Measurements from ENCODE around the gene CLDN6. TPM values are rescaled to one million over a fixed set of nuclear protein-coding genes. Genes with fewer than 3 reads are reported as not detected.

The CLDN6 gene, protein sequence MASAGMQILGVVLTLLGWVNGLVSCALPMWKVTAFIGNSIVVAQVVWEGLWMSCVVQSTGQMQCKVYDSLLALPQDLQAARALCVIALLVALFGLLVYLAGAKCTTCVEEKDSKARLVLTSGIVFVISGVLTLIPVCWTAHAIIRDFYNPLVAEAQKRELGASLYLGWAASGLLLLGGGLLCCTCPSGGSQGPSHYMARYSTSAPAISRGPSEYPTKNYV
- not detected in 2 replicates for total RNA-seq

DNA sequence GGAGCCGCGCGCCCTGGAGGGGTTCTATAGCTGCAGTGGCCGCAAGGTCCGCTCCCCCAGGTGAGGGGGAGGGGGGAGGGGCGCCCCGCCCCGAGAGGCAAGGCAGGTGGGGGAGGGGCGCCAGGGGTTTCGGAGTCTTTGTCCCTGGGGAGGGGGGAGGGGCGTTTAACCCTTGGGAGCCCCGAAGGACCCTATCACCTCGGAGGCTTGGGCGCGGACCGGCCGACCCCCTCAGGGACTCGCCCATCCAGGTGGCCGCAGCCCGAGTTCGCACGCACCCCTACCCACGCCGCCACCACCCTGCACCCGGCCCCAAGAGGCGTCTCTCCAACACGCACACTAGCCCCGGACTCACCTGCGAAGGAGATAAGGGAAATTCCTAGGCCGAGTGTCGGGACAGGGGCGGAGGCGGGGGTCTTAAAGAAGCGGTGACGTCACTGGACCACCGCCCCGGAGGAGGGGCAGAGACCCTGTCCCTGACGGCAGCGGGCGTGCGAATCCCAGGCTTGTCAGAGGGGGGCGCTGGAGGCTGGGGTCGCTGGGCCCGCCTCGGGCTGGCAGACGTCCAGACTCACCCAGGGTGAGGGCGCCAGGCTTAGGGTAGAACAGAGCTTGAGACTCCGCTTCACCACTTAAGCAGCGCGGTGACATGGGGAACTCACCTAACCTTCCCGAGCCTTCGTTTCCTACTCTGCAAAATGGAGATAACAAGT is at the start of gene CLDN6:
CLDN6 (minus strand) TSS at position 390 of the 713 bp plus-strand sequence. CDS start 2,162 bp downstream, outside the sequence.

GRCh38 chr16:3065069-3065741 is 47.2 kb upstream of the CLDN6 start, which contains the start of gene IL32:
IL32 (plus strand) TSS chr16:3065640; CDS start chr16:3065812, 172 bp downstream.

GRCh38 chr16:3045758-3046640 is 28.0 kb upstream of the CLDN6 start, which contains the start of gene MMP25:
MMP25 (plus strand) TSS chr16:3046561; CDS start chr16:3046918, 357 bp downstream.

DNA sequence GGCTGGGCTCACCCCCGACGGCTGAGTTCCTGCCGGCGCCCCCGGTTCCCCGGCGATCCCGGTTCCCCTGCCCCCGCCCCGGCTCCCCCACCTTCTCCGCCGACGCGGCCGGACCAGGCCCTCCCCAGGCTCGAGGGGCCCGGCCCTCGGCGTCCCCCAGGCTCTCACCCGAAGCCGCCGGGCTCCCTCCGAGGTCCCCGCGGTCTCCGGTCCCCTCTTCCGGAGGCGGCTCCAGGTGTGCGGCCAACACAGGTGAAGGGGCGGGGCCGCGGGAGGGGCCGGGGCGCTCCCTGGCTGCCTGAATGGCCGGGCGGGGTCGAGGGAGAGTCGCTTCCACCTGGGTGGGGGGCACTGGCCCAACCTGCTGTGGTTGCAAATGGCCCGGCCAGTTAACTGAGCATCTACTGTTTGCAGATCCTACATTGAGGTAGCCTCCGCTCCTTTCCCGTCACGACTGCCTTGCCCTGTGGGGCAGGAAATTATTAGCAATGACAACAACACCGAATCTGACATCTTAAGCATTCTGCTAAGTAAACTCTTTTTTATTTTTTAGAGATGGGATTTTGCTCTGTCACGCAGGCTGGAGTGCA is 18.8 kb upstream of the CLDN6 start, which contains the start of gene BICDL2:
BICDL2 (minus strand) TSS at position 219 of the 590 bp plus-strand sequence. CDS start 1,448 bp downstream, outside the sequence.

DNA sequence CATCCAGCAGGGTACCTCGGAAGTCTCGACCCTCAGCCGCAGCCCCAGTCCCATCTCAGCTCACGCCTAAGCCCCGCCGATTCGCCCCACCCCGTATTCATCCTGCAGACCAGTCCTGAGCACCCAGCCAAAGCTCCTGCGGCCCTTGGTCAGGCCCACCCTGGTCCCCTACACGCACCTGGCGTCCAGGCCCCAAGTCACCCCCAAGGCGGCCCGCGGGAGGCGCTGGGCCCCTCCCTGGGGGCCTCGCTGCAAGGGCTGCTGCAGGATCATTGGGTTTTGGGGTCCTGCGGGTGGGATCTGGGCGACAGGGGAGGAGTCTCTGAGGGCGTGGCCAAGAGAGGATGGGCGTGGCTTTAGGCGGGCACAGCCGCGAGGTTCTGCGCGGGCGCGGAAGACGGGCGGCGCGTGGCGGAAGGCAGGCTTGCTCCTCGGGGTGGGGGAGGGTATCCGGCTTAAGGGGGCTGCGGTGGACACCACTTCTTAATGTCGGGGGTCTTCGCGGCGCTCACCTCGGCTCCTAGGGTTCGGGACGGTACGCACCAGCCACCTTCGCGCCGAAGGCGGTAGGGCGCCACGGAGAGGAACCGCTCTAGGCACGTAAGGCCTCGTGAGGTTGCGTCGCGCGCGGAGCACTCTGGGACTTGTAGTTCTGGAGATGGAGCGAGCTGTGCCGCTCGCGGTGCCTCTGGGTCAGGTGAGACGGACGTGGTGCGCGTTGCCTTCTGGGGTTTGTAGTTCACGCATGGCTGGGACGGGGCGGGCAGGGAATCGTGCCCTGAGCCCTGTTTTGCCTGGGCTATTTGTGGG is 5.9 kb upstream of the CLDN6 start, which contains the start of the genes HCFC1R1 and THOC6:
HCFC1R1 (minus strand) TSS at position 274 of the 810 bp plus-strand sequence; CDS start at position 273, 1 bp downstream.
THOC6 (plus strand) TSS at position 367 of the 810 bp plus-strand sequence; CDS start at position 659, 292 bp downstream.

DNA sequence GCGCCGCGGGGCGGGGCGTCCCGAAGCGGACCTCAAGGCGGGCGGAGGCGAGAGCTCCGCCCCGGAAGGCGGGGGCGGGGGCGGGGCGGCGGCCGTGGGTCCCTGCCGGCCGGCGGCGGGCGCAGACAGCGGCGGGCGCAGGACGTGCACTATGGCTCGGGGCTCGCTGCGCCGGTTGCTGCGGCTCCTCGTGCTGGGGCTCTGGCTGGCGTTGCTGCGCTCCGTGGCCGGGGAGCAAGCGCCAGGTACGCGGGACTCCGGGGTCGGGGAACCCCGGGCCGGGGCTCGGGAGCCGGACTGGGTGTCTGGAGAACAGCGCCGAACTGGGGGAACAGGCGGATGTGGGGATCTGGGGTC is 2.2 kb upstream of the CLDN6 start, which contains the start of gene TNFRSF12A:
TNFRSF12A (plus strand) TSS at position 122 of the 357 bp plus-strand sequence; CDS start at position 152, 30 bp downstream.

DNA sequence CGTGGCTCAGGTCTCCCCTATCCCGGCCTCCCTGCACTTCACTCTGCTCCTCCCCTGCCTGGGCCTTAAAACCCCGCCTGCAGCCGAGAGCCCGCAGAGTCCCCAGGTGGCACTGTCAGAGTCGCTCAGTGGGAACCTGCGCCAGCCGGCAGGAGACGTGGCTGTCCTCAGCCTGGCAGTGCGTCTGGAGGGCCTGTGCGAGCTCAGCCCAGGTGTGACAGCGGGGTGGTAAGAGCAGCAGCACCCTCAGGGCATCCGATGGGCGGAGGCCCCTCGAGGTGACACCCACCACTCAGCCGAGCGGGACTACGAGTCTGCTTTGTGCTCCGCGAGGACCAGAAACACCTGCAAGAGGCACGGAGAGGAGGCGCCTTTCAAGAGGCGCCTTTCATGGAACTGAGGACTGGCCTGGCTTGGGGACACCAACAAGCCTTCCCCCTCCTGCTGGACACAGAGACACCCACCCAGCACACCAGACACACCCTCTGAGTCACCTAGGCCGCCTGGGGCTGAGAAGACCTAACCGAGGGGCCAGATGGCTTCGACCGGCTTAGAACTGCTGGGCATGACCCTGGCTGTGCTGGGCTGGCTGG is 5.1 kb downstream of the CLDN6 start, which contains the start of gene CLDN9:
CLDN9 (plus strand) TSS at position 96 of the 593 bp plus-strand sequence; CDS start at position 536, 440 bp downstream.

GRCh38 chr16:2980227-2981176 is 37.5 kb downstream of the CLDN6 start, which contains the start of gene PKMYT1:
PKMYT1 (minus strand) TSS chr16:2980446; CDS start chr16:2979657, 789 bp downstream.

GRCh38 chr16:2968738-2969544 is 49.0 kb downstream of the CLDN6 start, which contains the start of gene PAQR4:
PAQR4 (plus strand) TSS chr16:2969348; CDS start chr16:2969675, 327 bp downstream.

Small RNA genes lying within 50 kb of the gene (small RNA-seq; reads per million reads assigned to genes)
- 0.49 reads per million for gene LINC00514

Other genes starting within 250 kb of the CLDN6 start
- gene ELOB, start 240.9 kb downstream of the CLDN6 start, total RNA-seq: 129 and 133 TPM in 2 replicates
- gene PRSS33, start 230.6 kb downstream of the CLDN6 start, total RNA-seq: not detected in 2 replicates
- not detected in 2 replicates for gene PRSS41, start 219.7 kb downstream of the CLDN6 start, total RNA-seq
- 1.8 TPM in 1 of 2 replicates, not detected in the other for gene PRSS21, start 200.9 kb downstream of the CLDN6 start, total RNA-seq
- not detected in 2 replicates for gene ZG16B, start 187.9 kb downstream of the CLDN6 start, total RNA-seq
- gene PRSS22, start 160.0 kb downstream of the CLDN6 start, total RNA-seq: not detected in 2 replicates
- 25.1 and 34.0 TPM in 2 replicates for gene FLYWCH2, start 135.0 kb downstream of the CLDN6 start, total RNA-seq
- 27.5 and 35.5 TPM in 2 replicates for gene FLYWCH1, start 106.3 kb downstream of the CLDN6 start, total RNA-seq
- not detected in 2 replicates for gene KREMEN2, start 53.9 kb downstream of the CLDN6 start, total RNA-seq
- 10.9 and 18.4 TPM in 2 replicates for gene PAQR4, start 48.8 kb downstream of the CLDN6 start, total RNA-seq
- 15.2 and 27.6 TPM in 2 replicates for gene PKMYT1, start 37.7 kb downstream of the CLDN6 start, total RNA-seq
- gene CLDN9, start 5.3 kb downstream of the CLDN6 start, total RNA-seq: not detected in 2 replicates
- gene TNFRSF12A, start 2.2 kb upstream of the CLDN6 start, total RNA-seq: 62.6 and 76.2 TPM in 2 replicates
- gene HCFC1R1, start 5.8 kb upstream of the CLDN6 start, total RNA-seq: 7.4 and 9.3 TPM in 2 replicates
- gene THOC6, start 5.9 kb upstream of the CLDN6 start, total RNA-seq: 19.1 and 27.9 TPM in 2 replicates
- gene BICDL2, start 18.8 kb upstream of the CLDN6 start, total RNA-seq: not detected in 2 replicates
- under 0.01 and 0.07 TPM in 2 replicates for gene MMP25, start 28.4 kb upstream of the CLDN6 start, total RNA-seq
- 45.9 and 55.4 TPM in 2 replicates for gene IL32, start 47.5 kb upstream of the CLDN6 start, total RNA-seq
- gene ZSCAN10, start 81.1 kb upstream of the CLDN6 start, total RNA-seq: not detected in 2 replicates
- gene ZNF205, start 94.4 kb upstream of the CLDN6 start, total RNA-seq: 12.0 and 20.7 TPM in 2 replicates
- 6.2 and 6.6 TPM in 2 replicates for gene ZNF213, start 116.8 kb upstream of the CLDN6 start, total RNA-seq
- gene OR1F1, start 170.0 kb upstream of the CLDN6 start, total RNA-seq: 0.14 TPM in 1 of 2 replicates, not detected in the other
- gene ZNF200, start 217.0 kb upstream of the CLDN6 start, total RNA-seq: 11.2 and 14.1 TPM in 2 replicates
- gene MEFV, start 238.4 kb upstream of the CLDN6 start, total RNA-seq: under 0.01 TPM in 1 of 2 replicates, not detected in the other

All from thoracic aorta endothelial cell (primary cell).